HCT116 (cell line): ENCODE data around the gene AUTS2. TPM values are rescaled to one million over a fixed set of nuclear protein-coding genes. Genes with fewer than 3 reads are reported as not detected.

Source experiments
- ATAC-seq: fragments of 200-7000 bp; cut with Tn5 transposase; 2 replicates; pipeline ENCODE4 v1.9.1; 2020; ENCODE audit warnings: mild to moderate bottlenecking, moderate library complexity
- BruUV-seq: library from RNA; stranded (reverse); fragments of 400-500 nt; replicated peaks from 2 replicates; lab custom pipeline; 2021; lab: Mats Ljungman, UMichigan
- CTCF ChIA-PET: fragments of 300-600 bp; sonication (Branson Sonifier 250); formaldehyde crosslinking; loops from one replicate; lab custom pipeline; 2021; ENCODE audit warnings: antibody characterized with exemption; lab: Charles Lee
- POLR2A ChIA-PET: fragments of 300-600, 350-600 bp; sonication (Branson Sonifier 250); formaldehyde crosslinking; loops from one replicate; lab custom pipeline; 2021; ENCODE audit warnings: antibody characterized with exemption; lab: Charles Lee
- RAD21 ChIA-PET, 2 experiments: fragments of 300-600 bp; sonication (Branson Sonifier 250); formaldehyde crosslinking; loops; one replicate each; lab custom pipeline; 2023; ENCODE audit warnings: low total read pairs in 2 of 2; ENCODE audit not compliant: uncharacterized antibody in 2 of 2, unreplicated experiment in 2 of 2, low non-redundant PET in 1 of 2; lab: Charles Lee
- DNase-seq: peaks from one replicate; pipeline ENCODE4 v3.0.0-alpha.2; 2010; ENCODE audit warnings: low read depth, low spot score
- H2AFZ ChIP-seq: fragments of 200-600 bp; shearing (Covaris generic), sonication (generic); 2 replicates; pipeline ENCODE4 v1.6.1; 2017; ENCODE audit warnings: low read depth, mixed run types, mixed read lengths, antibody characterized with exemption, low read length; ENCODE audit not compliant: poor library complexity, severe bottlenecking
- H3K27ac ChIP-seq: 2 replicates; pipeline ENCODE4 v1.5.1; 2012; ENCODE audit warnings: low read depth, low read length
- H3K27me3 ChIP-seq: fragments of 200-600 bp; sonication (generic); 2 replicates; pipeline ENCODE4 v1.6.1; 2016; ENCODE audit warnings: mixed run types, low read length, mixed read lengths; ENCODE audit not compliant: insufficient read depth
- H3K36me3 ChIP-seq, 2 experiments: fragments of 200-500 bp in 1 of 2; fragments of 200-600 bp in 1 of 2; sonication (Bioruptor generic) in 1 of 2; sonication (generic) in 1 of 2; 2 replicates each; pipeline versions ENCODE4 v1.5.1 to v1.6.1; 2014 to 2016; ENCODE audit warnings: low read length in 2 of 2, inconsistent platforms in 1 of 2, mixed read lengths in 1 of 2, mixed run types in 1 of 2; ENCODE audit not compliant: insufficient read depth in 2 of 2, control insufficient read depth in 1 of 2
- H3K4me1 ChIP-seq, 2 experiments: fragments of 200-600 bp in 1 of 2; sonication (generic) in 1 of 2; 2 replicates each; pipeline versions ENCODE4 v1.5.1 to v1.6.1; 2012 to 2017; ENCODE audit warnings: low read length in 2 of 2, inconsistent platforms in 1 of 2, mild to moderate bottlenecking in 1 of 2, mixed read lengths in 1 of 2, mixed run types in 1 of 2, moderate library complexity in 1 of 2; ENCODE audit not compliant: insufficient read depth in 2 of 2, control insufficient read depth in 1 of 2
- H3K4me2 ChIP-seq: fragments of 200-600 bp; sonication (generic); 2 replicates; pipeline ENCODE4 v1.6.1; 2017; ENCODE audit warnings: mixed run types, low read length, mixed read lengths
- H3K4me3 ChIP-seq, 2 experiments: fragments of 200-600 bp in 1 of 2; sonication (generic) in 1 of 2; replicated peaks in 1 of 2; 2 replicates each; pipeline ENCODE4 v1.5.1; 2011 to 2016; ENCODE audit warnings: low read length in 2 of 2, control low read depth in 1 of 2, low read depth in 1 of 2, mild to moderate bottlenecking in 1 of 2, mixed read lengths in 1 of 2, mixed run types in 1 of 2
- H3K79me2 ChIP-seq: fragments of 200-600 bp; sonication (generic); 2 replicates; pipeline ENCODE4 v1.6.1; 2017; ENCODE audit warnings: mild to moderate bottlenecking, mixed run types, low read length, moderate library complexity, mixed read lengths; ENCODE audit not compliant: insufficient read depth
- H3K9ac ChIP-seq: fragments of 200-600 bp; sonication (generic); 2 replicates; pipeline ENCODE4 v1.6.1; 2016; ENCODE audit warnings: low read length, mixed read lengths
- H3K9me2 ChIP-seq: fragments of 200-600 bp; sonication (generic), shearing (Covaris generic); 2 replicates; pipeline ENCODE4 v1.6.1; 2017; ENCODE audit warnings: mixed run types, mild to moderate bottlenecking, moderate library complexity; ENCODE audit not compliant: insufficient read depth
- H3K9me3 ChIP-seq, 2 experiments: fragments of 200-500 bp in 1 of 2; fragments of 200-600 bp in 1 of 2; sonication (Bioruptor generic) in 1 of 2; sonication (generic) in 1 of 2; 2 replicates each; pipeline ENCODE4 v1.6.1; 2014 to 2017; ENCODE audit warnings: low read length in 2 of 2, mixed read lengths in 2 of 2, inconsistent platforms in 1 of 2, low read depth in 1 of 2, mild to moderate bottlenecking in 1 of 2, mixed run types in 1 of 2, moderate library complexity in 1 of 2; ENCODE audit not compliant: control insufficient read depth in 1 of 2, insufficient read depth in 1 of 2
- H4K20me1 ChIP-seq: fragments of 200-600 bp; sonication (generic), shearing (Covaris generic); 2 replicates; pipeline ENCODE4 v1.6.1; 2017; ENCODE audit warnings: mixed run types, mild to moderate bottlenecking, moderate library complexity; ENCODE audit not compliant: insufficient read depth
- CEBPB ChIP-seq: IDR thresholded peaks from 2 replicates; pipeline ENCODE4 v1.6.1; 2012; ENCODE audit warnings: low read depth
- CTCF ChIP-seq, 3 experiments: fragments of 200-600 bp in 1 of 3; sonication (generic) in 1 of 3; IDR thresholded peaks in 2 of 3; conservative IDR thresholded peaks in 1 of 3; 2 replicates each; pipeline ENCODE4 v1.5.1; 2012 to 2017; ENCODE audit warnings: low read depth in 2 of 3, low read length in 2 of 3, antibody characterized with exemption in 1 of 3, borderline replicate concordance in 1 of 3, control low read depth in 1 of 3, mild to moderate bottlenecking in 1 of 3, mixed read lengths in 1 of 3, mixed run types in 1 of 3, moderate library complexity in 1 of 3; ENCODE audit not compliant: insufficient read depth in 1 of 3
- EGR1 ChIP-seq: IDR thresholded peaks from 2 replicates; pipeline ENCODE4 v1.6.1; 2012; ENCODE audit warnings: low read depth
- ELF1 ChIP-seq: IDR thresholded peaks from 2 replicates; pipeline ENCODE4 v1.6.1; 2012; ENCODE audit warnings: low read depth, borderline replicate concordance
- EZH2phosphoT487 ChIP-seq: fragments of 200-600 bp; IDR thresholded peaks from 2 replicates; pipeline ENCODE4 v1.6.1; 2018; ENCODE audit warnings: antibody characterized with exemption, borderline replicate concordance
- POLR2A ChIP-seq: IDR thresholded peaks from 2 replicates; pipeline ENCODE4 v1.7.0; 2011; ENCODE audit warnings: borderline replicate concordance; ENCODE audit not compliant: insufficient read depth, insufficient read length; ENCODE audit errors: extremely low read depth
- POLR2AphosphoS5 ChIP-seq: IDR thresholded peaks from 2 replicates; pipeline ENCODE4 v1.6.1; 2011; ENCODE audit warnings: mild to moderate bottlenecking, low read depth, low read length, moderate library complexity
- RAD21 ChIP-seq: IDR thresholded peaks from 2 replicates; pipeline ENCODE4 v1.6.1; 2012; ENCODE audit warnings: low read depth, mild to moderate bottlenecking
- REST ChIP-seq: IDR thresholded peaks from 2 replicates; pipeline ENCODE4 v1.6.1; 2012; ENCODE audit warnings: low read depth
- SP1 ChIP-seq: IDR thresholded peaks from 2 replicates; pipeline ENCODE4 v1.6.1; 2012; ENCODE audit warnings: low read depth
- SRF ChIP-seq: IDR thresholded peaks from 2 replicates; pipeline ENCODE4 v1.6.1; 2012; ENCODE audit warnings: low read depth
- TCF7L2 ChIP-seq: IDR thresholded peaks from 2 replicates; pipeline ENCODE4 v1.7.0; 2011; ENCODE audit warnings: borderline replicate concordance, inconsistent platforms; ENCODE audit not compliant: insufficient read depth, insufficient read length; ENCODE audit errors: extremely low read depth
- ZBTB33 ChIP-seq: IDR thresholded peaks from 2 replicates; pipeline ENCODE4 v1.6.1; 2011; ENCODE audit warnings: mild to moderate bottlenecking, low read length, moderate library complexity; ENCODE audit not compliant: insufficient replicate concordance; ENCODE audit errors: extremely low read depth
- ZFX ChIP-seq: fragments of 450-650 bp; IDR thresholded peaks from 2 replicates; pipeline ENCODE4 v1.6.1; 2017
- ZNF274 ChIP-seq: fragments of 200-500 bp; sonication (Bioruptor generic); IDR thresholded peaks from 2 replicates; pipeline ENCODE4 v1.6.1; 2014; ENCODE audit warnings: mild to moderate bottlenecking, low read depth, low read length, inconsistent platforms
- intact Hi-C: fragments of 100-400 bp; cut with micrococcal nuclease; formaldehyde crosslinking; loops from 2 replicates; pipeline ENCODE4 v1.10.0; 2022
- total RNA-seq: library from RNA; stranded (reverse); gene quantifications from one replicate; pipeline ENCODE4 v1.2.1, GENCODE V29; 2021; ENCODE audit not compliant: unreplicated experiment

AUTS2 gene
- total RNA-seq, 1 experiment from 2014 or later: 0.93 TPM

GRCh38 chr7:70463352-70463938, 865.2 kb downstream of the AUTS2 start:
- Histone ChIP-seq H3K27me3 (no peaks in the 10 kb centered on the region), H3K27ac (no peak overlapping the region), H4K20me1 (no peaks in the 10 kb centered on the region), H2AFZ (no peak overlapping the region), H3K4me2 (no peak overlapping the region), H3K4me3 (no peak overlapping the region), H3K9me2 (no peaks in the 10 kb centered on the region), H3K9me3 (peaks cover 6 to 41% of the 10 kb centered on the region in 2 experiments; a peak in 2 of 4 replicates), H3K9ac (no peak overlapping the region), H3K36me3 (no peaks in the 10 kb centered on the region), H3K4me1 (no peaks in the 10 kb centered on the region), H3K79me2 (no peaks in the 10 kb centered on the region)
- ChIA-PET CTCF (no interaction called here), POLR2A (no interaction called here), RAD21 (no interaction called here)
- TF ChIP-seq ZBTB33 (no peak), RAD21 (no peak), POLR2A (no peak), EZH2phosphoT487 (no peak), CTCF (IDR thresholded peaks at IDR 0.05 in 2 of 3, conservative IDR thresholded peaks at IDR 0.05 in 1 of 3; ENCODE audit: borderline replicate concordance in 1 of 3, insufficient read depth in 1 of 3, low read depth in 2 of 3, low read length in 2 of 3) (no peak), EGR1 (no peak), ZFX (no peak), ELF1 (no peak), SP1 (no peak), POLR2AphosphoS5 (no peak), TCF7L2 (no peak), REST (no peak), ZNF274 (no peak), SRF (no peak), CEBPB (no peak)
- no TSS peak for BruUV-seq
- intact Hi-C loops: no loop called here
- ATAC-seq (no peak), DNase-seq (no peak)
